Gastrocnemius medialis (tissue), 4 donors: ENCODE data around the gene ETFBKMT. TPM values are rescaled to one million over a fixed set of nuclear protein-coding genes. Genes with fewer than 3 reads are reported as not detected.

ENCODE experiments used
- ATAC-seq, 2 donors: fragments of 150-250 bp; one replicate each; pipeline ENCODE4 v1.9.1; 2016
- DNase-seq, 2 donors: peaks; one replicate each; pipeline ENCODE4 v3.0.0-alpha.2; 2019
- H3K27ac ChIP-seq, 4 donors: fragments of 200-600 bp; sonication (generic); 1 replicate in 1 of 4; 2 replicates in 3 of 4; pipeline ENCODE4 v1.5.1; 2016 to 2018; ENCODE audit warnings: mild to moderate bottlenecking in 2 of 4, moderate library complexity in 1 of 4
- H3K27me3 ChIP-seq, 3 donors: fragments of 200-600 bp; sonication (generic) in 2 of 3; 1 replicate in 1 of 3; 2 replicates in 2 of 3; pipeline versions ENCODE4 v1.5.1 to v1.6.0; 2016 to 2019; ENCODE audit warnings: mild to moderate bottlenecking in 1 of 3, moderate library complexity in 1 of 3
- H3K36me3 ChIP-seq, 2 donors: fragments of 200-600 bp; sonication (generic) in 1 of 2; one replicate each; pipeline ENCODE4 v1.5.1; 2017 to 2018
- H3K4me1 ChIP-seq, 2 donors: fragments of 200-600 bp; sonication (generic) in 1 of 2; one replicate each; pipeline ENCODE4 v1.5.1; 2016 to 2017; ENCODE audit warnings: mild to moderate bottlenecking in 2 of 2
- H3K4me3 ChIP-seq, 4 donors: fragments of 200-600 bp; sonication (generic) in 3 of 4; 1 replicate in 1 of 4; 2 replicates in 3 of 4; pipeline ENCODE4 v1.5.1; 2016 to 2019; ENCODE audit warnings: mild to moderate bottlenecking in 2 of 4
- H3K9me3 ChIP-seq, 3 donors: fragments of 200-600 bp; sonication (generic) in 2 of 3; 1 replicate in 1 of 3; 2 replicates in 2 of 3; pipeline ENCODE4 v1.5.1; 2016 to 2019
- CTCF ChIP-seq, 5 experiments: fragments of 450-650 bp in 3 of 5; fragments of 200-600 bp in 2 of 5; sonication (generic) in 2 of 5; IDR thresholded peaks in 4 of 5; conservative IDR thresholded peaks in 1 of 5; 1 replicate in 4 of 5; 2 replicates in 1 of 5; pipeline ENCODE4 v1.5.1; 2016 to 2019; ENCODE audit warnings: antibody characterized with exemption in 5 of 5, mild to moderate bottlenecking in 3 of 5, moderate library complexity in 3 of 5
- POLR2A ChIP-seq, 2 donors: fragments of 450-650 bp; IDR thresholded peaks; one replicate each; pipeline ENCODE4 v1.6.1; 2017; ENCODE audit warnings: antibody characterized with exemption in 2 of 2, mild to moderate bottlenecking in 2 of 2, moderate library complexity in 2 of 2
- in situ Hi-C, 4 donors: fragments of 200-750 bp; cut with MboI; loops; one replicate each; pipeline versions ENCODE4 v1.15.0 to v1.8.0; 2017; ENCODE audit warnings: low sequenced_read_pairs in 4 of 4
- intact Hi-C: fragments of 100-400 bp; cut with DNase I; formaldehyde crosslinking; loops from one replicate; pipeline ENCODE4 v1.15.1; 2023; ENCODE audit warnings: low total_unique reads
- total RNA-seq, 4 donors: library from RNA; depleted of rRNA; stranded (reverse); fragments of >200 nt; gene quantifications; one replicate each; pipeline versions ENCODE4 v1.1.0 to v1.2.3, GENCODE V29; 2016

ETFBKMT gene
- total RNA-seq, 4 donors from 2014 or later, result 2.6 to 13.5 (median 5.0) TPM

GRCh38 chr12:31631023-31631724, 28.3 kb upstream of the ETFBKMT start:
- no peak overlapping the region for H3K27ac ChIP-seq
- intact Hi-C loops (loop anchor here (10.0 kb wide), 1 partner anchor 776 kb away; no protein-coding TSS in a partner anchor), in situ Hi-C loops (no loop called here)

GRCh38 chr12:31631809-31632208, 27.7 kb upstream of the ETFBKMT start:
- in situ Hi-C loops (no loop called here), intact Hi-C loops (loop anchor here (10.0 kb wide), 1 partner anchor 777 kb away; no protein-coding TSS in a partner anchor)
- ATAC-seq (no peak), DNase-seq (no peak)
- TF ChIP-seq POLR2A (IDR thresholded peaks at IDR 0.05), result no peak
- TF ChIP-seq CTCF (IDR thresholded peaks at IDR 0.05 in 4 of 5, conservative IDR thresholded peaks at IDR 0.05 in 1 of 5), result no peak
- no peaks in the 10 kb centered on the region for H3K27me3 ChIP-seq
- H3K4me1 ChIP-seq, result peaks cover 10 to 12% of the 10 kb centered on the region in 2 donors
- no peaks in the 10 kb centered on the region for H3K9me3 ChIP-seq
- no peak overlapping the region for H3K27ac ChIP-seq
- H3K36me3 ChIP-seq, result no peaks in the 10 kb centered on the region
- no peak overlapping the region for H3K4me3 ChIP-seq

More at GRCh38 chr12:31631023-31631724, 28.3 kb upstream of the ETFBKMT start:
- H3K9me3 ChIP-seq, result no peaks in the 10 kb centered on the region
- DNase-seq (no peak), ATAC-seq (no peak)
- no peaks in the 10 kb centered on the region for H3K36me3 ChIP-seq
- peaks cover 10 to 12% of the 10 kb centered on the region in 2 donors for H3K4me1 ChIP-seq
- H3K4me3 ChIP-seq, result no peak overlapping the region
- TF ChIP-seq POLR2A (IDR thresholded peaks at IDR 0.05) (no peak), CTCF (IDR thresholded peaks at IDR 0.05 in 4 of 5, conservative IDR thresholded peaks at IDR 0.05 in 1 of 5) (no peak)
- no peaks in the 10 kb centered on the region for H3K27me3 ChIP-seq

GRCh38 chr12:31633464-31633863, 26.0 kb upstream of the ETFBKMT start:
- no peaks in the 10 kb centered on the region for H3K9me3 ChIP-seq
- no peak overlapping the region for H3K4me3 ChIP-seq
- in situ Hi-C loops (no loop called here), intact Hi-C loops (loop anchor here (10.0 kb wide), 1 partner anchor 779 kb away; no protein-coding TSS in a partner anchor)
- H3K36me3 ChIP-seq, result no peaks in the 10 kb centered on the region
- TF ChIP-seq CTCF (IDR thresholded peaks at IDR 0.05 in 4 of 5, conservative IDR thresholded peaks at IDR 0.05 in 1 of 5), result no peak
- no peak for TF ChIP-seq POLR2A (IDR thresholded peaks at IDR 0.05)
- peaks cover 10 to 12% of the 10 kb centered on the region in 2 donors for H3K4me1 ChIP-seq
- H3K27me3 ChIP-seq, result no peaks in the 10 kb centered on the region
- DNase-seq (no peak), ATAC-seq (no peak)
- no peak overlapping the region for H3K27ac ChIP-seq

GRCh38 chr12:31634620-31635019, 24.9 kb upstream of the ETFBKMT start:
- no peak for ATAC-seq
- TF ChIP-seq POLR2A (IDR thresholded peaks at IDR 0.05) (no peak), CTCF (IDR thresholded peaks at IDR 0.05 in 4 of 5, conservative IDR thresholded peaks at IDR 0.05 in 1 of 5) (no peak)
- Histone ChIP-seq H3K9me3 (no peaks in the 10 kb centered on the region), H3K4me1 (peaks cover 8 to 9% of the 10 kb centered on the region in 2 donors), H3K27me3 (no peaks in the 10 kb centered on the region), H3K27ac (no peak overlapping the region), H3K36me3 (no peaks in the 10 kb centered on the region), H3K4me3 (no peak overlapping the region)
- in situ Hi-C loops, result loop anchor here (5.0 kb wide), 1 partner anchor 232 kb away; no protein-coding TSS in a partner anchor
- intact Hi-C loops, result loop anchor here (5.0 to 10.0 kb wide), 2 partner anchors 42 to 780 kb away; partner anchors contain the start of gene DENND5B
- DNase-seq, result no peak
